Liver (tissue), 9 donors: ENCODE results near the gene CACFD1. TPM values are rescaled to one million over a fixed set of nuclear protein-coding genes. Genes with fewer than 3 reads are reported as not detected.
A peak's percentile ranks its signal among the peaks of the same experiment; 100 is the strongest.

Source experiments
- DNase-seq: peaks from one replicate; pipeline ENCODE4 v3.0.0-alpha.2; 2017; ENCODE audit warnings: low spot score
- H3K27ac ChIP-seq, 2 donors: one replicate each; pipeline ENCODE4 v1.7.0; 2013; ENCODE audit warnings: inconsistent platforms in 2 of 2, low read length in 2 of 2, control low read depth in 1 of 2, low read depth in 1 of 2, mild to moderate bottlenecking in 1 of 2
- H3K27me3 ChIP-seq, 4 donors: one replicate each; pipeline versions ENCODE4 v1.6.1 to v1.7.0; 2013; ENCODE audit warnings: low read length in 3 of 4, inconsistent platforms in 1 of 4, mild to moderate bottlenecking in 1 of 4, moderate library complexity in 1 of 4; ENCODE audit not compliant: control insufficient read depth in 4 of 4, insufficient read depth in 4 of 4
- H3K36me3 ChIP-seq, 4 donors: one replicate each; pipeline versions ENCODE4 v1.6.1 to v1.7.0; 2013; ENCODE audit warnings: low read length in 3 of 4, mild to moderate bottlenecking in 3 of 4, low read depth in 1 of 4, moderate library complexity in 1 of 4; ENCODE audit not compliant: control insufficient read depth in 4 of 4, insufficient read depth in 3 of 4
- H3K4me1 ChIP-seq, 4 donors: one replicate each; pipeline versions ENCODE4 v1.6.1 to v1.7.0; 2013; ENCODE audit warnings: low read length in 3 of 4, mild to moderate bottlenecking in 3 of 4, moderate library complexity in 1 of 4; ENCODE audit not compliant: control insufficient read depth in 4 of 4, insufficient read depth in 4 of 4
- H3K4me3 ChIP-seq, 3 donors: one replicate each; pipeline versions ENCODE4 v1.6.1 to v1.7.0; 2013; ENCODE audit warnings: low read length in 3 of 3, control low read depth in 1 of 3, low read depth in 1 of 3, mild to moderate bottlenecking in 1 of 3
- H3K9ac ChIP-seq, 2 donors: one replicate each; pipeline ENCODE4 v1.7.0; 2013; ENCODE audit warnings: low read length in 2 of 2, mild to moderate bottlenecking in 2 of 2, moderate library complexity in 2 of 2, control low read depth in 1 of 2, low read depth in 1 of 2
- H3K9me3 ChIP-seq, 4 donors: one replicate each; pipeline versions ENCODE4 v1.6.1 to v1.7.0; 2013; ENCODE audit warnings: low read length in 3 of 4; ENCODE audit not compliant: control insufficient read depth in 4 of 4
- EGR1 ChIP-seq, 2 donors: IDR thresholded peaks; 2 replicates each; pipeline ENCODE4 v1.6.1; 2016 to 2018; ENCODE audit warnings: antibody characterized with exemption in 2 of 2, low read depth in 2 of 2
- FOXA1 ChIP-seq: IDR thresholded peaks from 2 replicates; pipeline ENCODE4 v1.6.1; 2016; ENCODE audit warnings: antibody characterized with exemption
- FOXA2 ChIP-seq: IDR thresholded peaks from 2 replicates; pipeline ENCODE4 v1.6.1; 2016; ENCODE audit warnings: antibody characterized with exemption
- GABPA ChIP-seq, 2 donors: IDR thresholded peaks in 1 of 2; conservative IDR thresholded peaks in 1 of 2; 2 replicates each; pipeline ENCODE4 v1.6.1; 2016; ENCODE audit warnings: antibody characterized with exemption in 2 of 2, mild to moderate bottlenecking in 1 of 2, moderate library complexity in 1 of 2
- HNF4A ChIP-seq, 2 donors: conservative IDR thresholded peaks; 2 replicates each; pipeline ENCODE4 v1.6.1; 2016; ENCODE audit warnings: antibody characterized with exemption in 2 of 2, mild to moderate bottlenecking in 2 of 2
- HNF4G ChIP-seq: IDR thresholded peaks from 2 replicates; pipeline ENCODE4 v1.6.1; 2016; ENCODE audit warnings: antibody characterized with exemption
- JUND ChIP-seq, 2 donors: IDR thresholded peaks; 2 replicates each; pipeline ENCODE4 v1.6.1; 2016; ENCODE audit warnings: antibody characterized with exemption in 2 of 2
- MAX ChIP-seq: IDR thresholded peaks from 2 replicates; pipeline ENCODE4 v1.6.1; 2016; ENCODE audit warnings: antibody characterized with exemption
- NR2F2 ChIP-seq: IDR thresholded peaks from 2 replicates; pipeline ENCODE4 v1.6.1; 2016; ENCODE audit warnings: antibody characterized with exemption
- RAD21 ChIP-seq, 2 donors: IDR thresholded peaks; 2 replicates each; pipeline ENCODE4 v1.6.1; 2016; ENCODE audit warnings: antibody characterized with exemption in 2 of 2, mild to moderate bottlenecking in 2 of 2
- REST ChIP-seq: IDR thresholded peaks from 2 replicates; pipeline ENCODE4 v1.6.1; 2016; ENCODE audit warnings: antibody characterized with exemption, mild to moderate bottlenecking
- RXRA ChIP-seq, 2 donors: IDR thresholded peaks; 2 replicates each; pipeline ENCODE4 v1.6.1; 2017 to 2018; ENCODE audit warnings: antibody characterized with exemption in 2 of 2, mild to moderate bottlenecking in 1 of 2
- SP1 ChIP-seq: IDR thresholded peaks from 2 replicates; pipeline ENCODE4 v1.6.1; 2018; ENCODE audit warnings: antibody characterized with exemption, mild to moderate bottlenecking
- TAF1 ChIP-seq: conservative IDR thresholded peaks from 2 replicates; pipeline ENCODE4 v1.6.1; 2016; ENCODE audit warnings: antibody characterized with exemption, mild to moderate bottlenecking
- YY1 ChIP-seq: IDR thresholded peaks from 2 replicates; pipeline ENCODE4 v1.6.1; 2016; ENCODE audit warnings: antibody characterized with exemption, mild to moderate bottlenecking
- ZBTB33 ChIP-seq: IDR thresholded peaks from 2 replicates; pipeline ENCODE4 v1.6.1; 2016; ENCODE audit warnings: antibody characterized with exemption
- WGBS: extraction: QIAGEN DNeasy Blood & Tissue Kit; methylation state at CpG from one replicate; pipeline ENCODE4 v1.1.7; 2013; 5-methylcytosine and 5-hydroxymethylcytosine counted together
- polyA plus RNA-seq, 2 donors: library from polyadenylated mRNA; stranded (reverse) in 1 of 2; unstranded in 1 of 2; fragments of 200-250 nt in 1 of 2; fragments of >200 nt in 1 of 2; fragmentation: Nextera tagmentation in 1 of 2; extraction: Ambion mirVana in 1 of 2; gene quantifications; one replicate each; pipeline versions ENCODE4 v1.2.1 to v1.2.3, GENCODE V29; 2013 to 2015
- total RNA-seq, 2 donors: library from RNA; depleted of rRNA; stranded (reverse); fragments of >200 nt; gene quantifications; one replicate each; pipeline ENCODE4 v1.2.3, GENCODE V29; 2014
- TF ChIP-seq, protein P1 (sequence below): IDR thresholded peaks from 2 replicates; pipeline ENCODE4 v1.6.1; 2016; ENCODE audit warnings: antibody characterized with exemption
- TF ChIP-seq, protein P2 (sequence below): fragments of 150-350 bp; IDR thresholded peaks from 2 replicates; pipeline ENCODE4 v1.5.1; 2017; ENCODE audit warnings: improper control_type of control experiment, low read depth, low read length; ENCODE audit not compliant: missing input control
- donor health status: healthy.
- donor health status: healthy.
- donor health status: healthy.
- donor health status: healthy.
- donor health status: healthy.

The CACFD1 gene
- total and polyA plus RNA-seq, 4 donors, result 10.1 to 34.5 (median 26.4) TPM

- no peak for DNase-seq
- no peaks in the 10 kb centered on the region for H3K9me3 ChIP-seq
- TF ChIP-seq RXRA (IDR thresholded peaks at IDR 0.05), result no peak
- no peak for TF ChIP-seq FOXA2
- no peak for TF ChIP-seq HNF4G
- TF ChIP-seq, protein P1, sequence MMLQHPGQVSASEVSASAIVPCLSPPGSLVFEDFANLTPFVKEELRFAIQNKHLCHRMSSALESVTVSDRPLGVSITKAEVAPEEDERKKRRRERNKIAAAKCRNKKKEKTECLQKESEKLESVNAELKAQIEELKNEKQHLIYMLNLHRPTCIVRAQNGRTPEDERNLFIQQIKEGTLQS, result no peak
- no peak for TF ChIP-seq JUND (IDR thresholded peaks at IDR 0.05)
- TF ChIP-seq EGR1 (IDR thresholded peaks at IDR 0.05; ENCODE audit: low read depth in 2 of 2), result no peak
- no peak for TF ChIP-seq HNF4A (conservative IDR thresholded peaks at IDR 0.05)
- TF ChIP-seq, protein P2, sequence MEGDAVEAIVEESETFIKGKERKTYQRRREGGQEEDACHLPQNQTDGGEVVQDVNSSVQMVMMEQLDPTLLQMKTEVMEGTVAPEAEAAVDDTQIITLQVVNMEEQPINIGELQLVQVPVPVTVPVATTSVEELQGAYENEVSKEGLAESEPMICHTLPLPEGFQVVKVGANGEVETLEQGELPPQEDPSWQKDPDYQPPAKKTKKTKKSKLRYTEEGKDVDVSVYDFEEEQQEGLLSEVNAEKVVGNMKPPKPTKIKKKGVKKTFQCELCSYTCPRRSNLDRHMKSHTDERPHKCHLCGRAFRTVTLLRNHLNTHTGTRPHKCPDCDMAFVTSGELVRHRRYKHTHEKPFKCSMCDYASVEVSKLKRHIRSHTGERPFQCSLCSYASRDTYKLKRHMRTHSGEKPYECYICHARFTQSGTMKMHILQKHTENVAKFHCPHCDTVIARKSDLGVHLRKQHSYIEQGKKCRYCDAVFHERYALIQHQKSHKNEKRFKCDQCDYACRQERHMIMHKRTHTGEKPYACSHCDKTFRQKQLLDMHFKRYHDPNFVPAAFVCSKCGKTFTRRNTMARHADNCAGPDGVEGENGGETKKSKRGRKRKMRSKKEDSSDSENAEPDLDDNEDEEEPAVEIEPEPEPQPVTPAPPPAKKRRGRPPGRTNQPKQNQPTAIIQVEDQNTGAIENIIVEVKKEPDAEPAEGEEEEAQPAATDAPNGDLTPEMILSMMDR, result no peak
- no peak for TF ChIP-seq NR2F2
- 91% methylated on average over 23 of the region's 23 CpGs for WGBS
- peaks cover 4 to 16% (median 11%) of the 10 kb centered on the region in 4 donors for H3K4me1 ChIP-seq
- no peak overlapping the region for H3K4me3 ChIP-seq
- H3K36me3 ChIP-seq, result no peaks in the 10 kb centered on the region
- no peak overlapping the region for H3K9ac ChIP-seq
- H3K27me3 ChIP-seq, result no peaks in the 10 kb centered on the region
- no peak overlapping the region for H3K27ac ChIP-seq
These were observed 14.3 kb upstream of the CACFD1 start for GRCh38 chr9:133445293-133445969.

- WGBS, result 31% methylated on average over 13 of the region's 13 CpGs
- Histone ChIP-seq H3K4me1 (peaks cover 4 to 16% (median 11%) of the 10 kb centered on the region in 4 donors), H3K36me3 (no peaks in the 10 kb centered on the region), H3K4me3 (no peak overlapping the region), H3K9me3 (no peaks in the 10 kb centered on the region), H3K27ac (peak overlapping the region in 1 of 2 donors; percentile 28), H3K27me3 (no peaks in the 10 kb centered on the region), H3K9ac (no peak overlapping the region)
- TF ChIP-seq RAD21 (IDR thresholded peaks at IDR 0.05) (peak in 1 of 2 donors; percentile 53), JUND (IDR thresholded peaks at IDR 0.05) (no peak), FOXA2 (no peak), REST (peak; percentile 63), HNF4A (conservative IDR thresholded peaks at IDR 0.05) (peak; percentile 98 to 99), MAX (no peak), NR2F2 (no peak), EGR1 (IDR thresholded peaks at IDR 0.05; ENCODE audit: low read depth in 2 of 2) (no peak), ZBTB33 (no peak), FOXA1 (peak; percentile 19), RXRA (IDR thresholded peaks at IDR 0.05) (peak in 1 of 2 donors; percentile 75), YY1 (peak; percentile 67), SP1 (peak; percentile 98), GABPA (IDR thresholded peaks at IDR 0.05 in 1 of 2, conservative IDR thresholded peaks at IDR 0.05 in 1 of 2) (peak in 1 of 2 donors; percentile 72), TAF1 (no peak), HNF4G (peak; percentile 95)
- TF ChIP-seq, protein P1, result no peak
- TF ChIP-seq, protein P2, result no peak
- DNase-seq, result peak; percentile 60
These were observed 11.2 kb upstream of the CACFD1 start for GRCh38 chr9:133448487-133448972.
